Measurements from ENCODE around the gene IVL.

Gene IVL, protein sequence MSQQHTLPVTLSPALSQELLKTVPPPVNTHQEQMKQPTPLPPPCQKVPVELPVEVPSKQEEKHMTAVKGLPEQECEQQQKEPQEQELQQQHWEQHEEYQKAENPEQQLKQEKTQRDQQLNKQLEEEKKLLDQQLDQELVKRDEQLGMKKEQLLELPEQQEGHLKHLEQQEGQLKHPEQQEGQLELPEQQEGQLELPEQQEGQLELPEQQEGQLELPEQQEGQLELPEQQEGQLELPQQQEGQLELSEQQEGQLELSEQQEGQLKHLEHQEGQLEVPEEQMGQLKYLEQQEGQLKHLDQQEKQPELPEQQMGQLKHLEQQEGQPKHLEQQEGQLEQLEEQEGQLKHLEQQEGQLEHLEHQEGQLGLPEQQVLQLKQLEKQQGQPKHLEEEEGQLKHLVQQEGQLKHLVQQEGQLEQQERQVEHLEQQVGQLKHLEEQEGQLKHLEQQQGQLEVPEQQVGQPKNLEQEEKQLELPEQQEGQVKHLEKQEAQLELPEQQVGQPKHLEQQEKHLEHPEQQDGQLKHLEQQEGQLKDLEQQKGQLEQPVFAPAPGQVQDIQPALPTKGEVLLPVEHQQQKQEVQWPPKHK

DNA sequence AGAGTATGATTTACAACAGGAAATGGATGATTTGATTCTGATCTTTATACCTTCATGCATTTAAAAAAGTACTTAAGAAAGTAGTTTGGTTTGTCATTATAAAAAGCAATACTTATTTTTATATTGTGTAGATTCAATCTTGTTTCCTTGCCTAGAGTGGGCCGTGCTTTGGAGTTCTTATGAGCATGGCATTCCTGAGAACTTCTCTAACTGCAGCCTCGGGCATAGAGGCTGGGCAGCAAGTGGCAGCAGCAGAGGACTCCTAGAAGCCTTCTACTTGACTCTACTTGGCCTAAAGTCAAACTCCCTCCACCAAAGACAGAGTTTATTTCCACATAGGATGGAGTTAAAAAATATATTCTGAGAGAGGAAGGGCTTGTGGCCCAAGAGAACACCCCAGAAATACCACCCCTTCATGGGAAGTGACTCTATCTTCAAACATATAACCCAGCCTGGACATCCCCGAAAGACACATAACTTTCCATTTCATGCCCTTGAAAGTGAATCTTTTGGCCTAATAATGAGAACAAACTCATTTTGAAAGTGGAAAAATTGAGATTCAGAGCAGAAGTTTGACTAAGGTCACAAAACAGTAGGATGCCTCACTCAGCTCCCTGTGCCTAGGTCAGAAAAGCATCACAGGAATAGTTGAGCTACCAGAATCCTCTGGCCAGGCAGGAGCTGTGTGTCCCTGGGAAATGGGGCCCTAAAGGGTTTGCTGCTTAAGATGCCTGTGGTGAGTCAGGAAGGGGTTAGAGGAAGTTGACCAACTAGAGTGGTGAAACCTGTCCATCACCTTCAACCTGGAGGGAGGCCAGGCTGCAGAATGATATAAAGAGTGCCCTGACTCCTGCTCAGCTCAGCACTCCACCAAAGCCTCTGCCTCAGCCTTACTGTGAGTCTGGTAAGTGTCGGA is at the start of gene IVL:
Gene IVL (plus strand): TSS at position 861 of the 916 bp plus-strand sequence. CDS start 1,252 bp downstream, outside the sequence.
- Histone ChIP-seq H3K27ac (ENCODE audit: low read length) (no peak within 1 kb of the TSS), H3K27me3 (ENCODE audit: control insufficient read depth, insufficient read depth, low read length) (no peaks in the 10 kb centered on the region)

GRCh38 chr1:152859696-152860095 is 48.6 kb upstream of the IVL start, which contains the start of gene LCE7A:
Gene LCE7A, plus strand, starts transcription at chr1:152859996. Its CDS starts 702 bp downstream, at chr1:152860698.
- Histone ChIP-seq H3K9me3 (ENCODE audit: control insufficient read depth, low read depth, low read length) (peaks cover 61% of the 10 kb centered on the region), H3K27ac (ENCODE audit: low read length) (no peak within 1 kb of the TSS), H3K4me3 (ENCODE audit: low read length) (no peak within 1 kb of the TSS), H3K27me3 (ENCODE audit: control insufficient read depth, insufficient read depth, low read length) (no peaks in the 10 kb centered on the region), H3K36me3 (ENCODE audit: control insufficient read depth, low read depth, low read length) (no peaks in the 10 kb centered on the region), H3K4me1 (ENCODE audit: control insufficient read depth, low read depth, low read length) (no peaks in the 10 kb centered on the region), H3K9ac (ENCODE audit: low read length) (no peak within 1 kb of the TSS)

More for the DNA sequence above, at the start of gene IVL:
- Histone ChIP-seq H3K9me3 (ENCODE audit: control insufficient read depth, low read depth, low read length) (peaks cover 36% of the 10 kb centered on the region), H3K9ac (ENCODE audit: low read length) (no peak within 1 kb of the TSS), H3K36me3 (ENCODE audit: control insufficient read depth, low read depth, low read length) (no peaks in the 10 kb centered on the region), H3K4me1 (ENCODE audit: control insufficient read depth, low read depth, low read length) (no peaks in the 10 kb centered on the region), H3K4me3 (ENCODE audit: low read length) (no peak within 1 kb of the TSS)

DNA sequence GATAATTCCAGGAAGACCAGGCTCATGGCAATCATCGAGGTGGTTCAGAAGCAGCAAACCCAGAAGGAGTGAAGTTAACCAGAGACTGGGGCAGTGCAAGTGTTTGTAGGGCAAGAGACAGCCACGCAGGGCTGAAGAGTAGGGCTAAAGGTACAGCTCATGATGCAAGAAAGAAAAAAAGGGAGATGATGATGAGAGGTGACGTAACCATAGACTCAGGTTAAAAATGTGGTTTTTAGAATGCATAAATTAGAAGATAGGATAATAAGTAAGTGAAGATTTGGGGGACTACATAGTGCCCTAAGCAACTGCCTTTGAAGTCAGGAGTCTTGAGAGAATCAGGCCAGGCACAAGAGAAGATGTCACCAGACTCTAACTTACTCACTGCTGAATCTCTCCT is 48.2 kb upstream of the IVL start:
- Histone ChIP-seq H3K9me3 (ENCODE audit: control insufficient read depth, low read depth, low read length) (peaks cover 61% of the 10 kb centered on the region), H3K27me3 (ENCODE audit: control insufficient read depth, insufficient read depth, low read length) (no peaks in the 10 kb centered on the region), H3K36me3 (ENCODE audit: control insufficient read depth, low read depth, low read length) (no peaks in the 10 kb centered on the region), H3K27ac (ENCODE audit: low read length) (no peak overlapping the region), H3K4me1 (ENCODE audit: control insufficient read depth, low read depth, low read length) (no peaks in the 10 kb centered on the region), H3K9ac (ENCODE audit: low read length) (no peak overlapping the region), H3K4me3 (ENCODE audit: low read length) (no peak overlapping the region)

- no peaks in the 10 kb centered on the region for H3K27me3 ChIP-seq (ENCODE audit: control insufficient read depth, insufficient read depth, low read length)
- no peak overlapping the region for H3K4me3 ChIP-seq (ENCODE audit: low read length)
- H3K9ac ChIP-seq (ENCODE audit: low read length): no peak overlapping the region
- H3K36me3 ChIP-seq (ENCODE audit: control insufficient read depth, low read depth, low read length): no peaks in the 10 kb centered on the region
- H3K4me1 ChIP-seq (ENCODE audit: control insufficient read depth, low read depth, low read length): no peaks in the 10 kb centered on the region
- peaks cover 64% of the 10 kb centered on the region for H3K9me3 ChIP-seq (ENCODE audit: control insufficient read depth, low read depth, low read length)
- H3K27ac ChIP-seq (ENCODE audit: low read length): no peak overlapping the region
These were observed 47.0 kb upstream of the IVL start for GRCh38 chr1:152861374-152861773.

- Histone ChIP-seq H3K9ac (ENCODE audit: low read length) (no peak overlapping the region), H3K27me3 (ENCODE audit: control insufficient read depth, insufficient read depth, low read length) (no peaks in the 10 kb centered on the region), H3K9me3 (ENCODE audit: control insufficient read depth, low read depth, low read length) (peaks cover 39% of the 10 kb centered on the region), H3K36me3 (ENCODE audit: control insufficient read depth, low read depth, low read length) (no peaks in the 10 kb centered on the region), H3K4me1 (ENCODE audit: control insufficient read depth, low read depth, low read length) (no peaks in the 10 kb centered on the region), H3K27ac (ENCODE audit: low read length) (no peak overlapping the region), H3K4me3 (ENCODE audit: low read length) (no peak overlapping the region)
These were observed 43.9 kb upstream of the IVL start for GRCh38 chr1:152864443-152864842.

GRCh38 chr1:152866321-152866720 is 42.0 kb upstream of the IVL start:
- H3K27me3 ChIP-seq (ENCODE audit: control insufficient read depth, insufficient read depth, low read length): no peaks in the 10 kb centered on the region
- peaks cover 23% of the 10 kb centered on the region for H3K9me3 ChIP-seq (ENCODE audit: control insufficient read depth, low read depth, low read length)
- no peak overlapping the region for H3K27ac ChIP-seq (ENCODE audit: low read length)
- H3K4me1 ChIP-seq (ENCODE audit: control insufficient read depth, low read depth, low read length): no peaks in the 10 kb centered on the region
- no peak overlapping the region for H3K9ac ChIP-seq (ENCODE audit: low read length)
- no peaks in the 10 kb centered on the region for H3K36me3 ChIP-seq (ENCODE audit: control insufficient read depth, low read depth, low read length)
- no peak overlapping the region for H3K4me3 ChIP-seq (ENCODE audit: low read length)

- Histone ChIP-seq H3K27me3 (ENCODE audit: control insufficient read depth, insufficient read depth, low read length) (no peaks in the 10 kb centered on the region), H3K4me3 (ENCODE audit: low read length) (no peak overlapping the region), H3K36me3 (ENCODE audit: control insufficient read depth, low read depth, low read length) (no peaks in the 10 kb centered on the region), H3K27ac (ENCODE audit: low read length) (no peak overlapping the region), H3K9me3 (ENCODE audit: control insufficient read depth, low read depth, low read length) (peaks cover 6% of the 10 kb centered on the region), H3K9ac (ENCODE audit: low read length) (no peak overlapping the region), H3K4me1 (ENCODE audit: control insufficient read depth, low read depth, low read length) (no peaks in the 10 kb centered on the region)
These were observed 38.4 kb upstream of the IVL start for GRCh38 chr1:152869808-152870419.

- Histone ChIP-seq H3K36me3 (ENCODE audit: control insufficient read depth, low read depth, low read length) (no peaks in the 10 kb centered on the region), H3K9ac (ENCODE audit: low read length) (no peak overlapping the region), H3K27ac (ENCODE audit: low read length) (no peak overlapping the region), H3K27me3 (ENCODE audit: control insufficient read depth, insufficient read depth, low read length) (no peaks in the 10 kb centered on the region), H3K4me1 (ENCODE audit: control insufficient read depth, low read depth, low read length) (no peaks in the 10 kb centered on the region), H3K4me3 (ENCODE audit: low read length) (peak overlapping the region; percentile 18), H3K9me3 (ENCODE audit: control insufficient read depth, low read depth, low read length) (no peaks in the 10 kb centered on the region)
These were observed 37.3 kb upstream of the IVL start for GRCh38 chr1:152870831-152871730.

DNA sequence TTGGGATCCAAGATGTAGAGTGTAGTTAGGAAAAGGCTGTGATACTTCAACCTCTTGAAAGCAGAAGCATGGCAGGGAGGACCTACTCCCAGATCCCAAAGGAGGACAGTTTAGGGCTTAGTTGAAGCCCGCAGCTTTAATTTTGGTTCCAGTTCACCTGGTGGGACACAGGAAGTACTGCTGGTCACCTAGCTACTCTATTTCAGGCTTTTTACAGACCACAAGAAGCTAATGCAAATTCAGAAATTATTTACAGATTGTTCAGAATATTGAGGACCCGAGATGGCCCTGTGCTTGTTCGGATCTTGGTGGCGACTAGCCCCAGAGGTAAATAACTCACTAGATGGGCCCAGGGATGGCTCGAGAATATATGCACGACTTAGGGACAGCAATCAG is 36.6 kb upstream of the IVL start:
- H3K27ac ChIP-seq (ENCODE audit: low read length): no peak overlapping the region
- no peaks in the 10 kb centered on the region for H3K4me1 ChIP-seq (ENCODE audit: control insufficient read depth, low read depth, low read length)
- H3K4me3 ChIP-seq (ENCODE audit: low read length): no peak overlapping the region
- H3K27me3 ChIP-seq (ENCODE audit: control insufficient read depth, insufficient read depth, low read length): no peaks in the 10 kb centered on the region
- no peak overlapping the region for H3K9ac ChIP-seq (ENCODE audit: low read length)
- no peaks in the 10 kb centered on the region for H3K36me3 ChIP-seq (ENCODE audit: control insufficient read depth, low read depth, low read length)
- peaks cover 4% of the 10 kb centered on the region for H3K9me3 ChIP-seq (ENCODE audit: control insufficient read depth, low read depth, low read length)

DNA sequence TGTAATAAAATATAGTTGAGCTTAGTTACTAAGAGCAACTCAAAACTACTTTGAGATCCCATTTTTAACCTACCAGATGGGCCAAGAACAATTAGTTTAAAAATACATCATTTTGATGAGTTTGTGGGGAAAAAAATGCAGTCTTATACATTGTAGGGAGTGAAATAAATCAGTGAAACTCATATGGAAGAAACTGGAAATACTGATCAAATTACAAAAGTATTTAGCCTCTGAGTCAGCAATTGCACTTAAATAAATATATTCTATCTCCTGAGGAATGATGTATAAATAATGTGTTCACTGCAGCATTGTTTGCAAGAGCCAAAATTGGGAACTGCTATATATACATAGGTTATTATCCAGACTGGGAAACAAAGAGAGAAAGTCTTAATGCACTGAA is 34.9 kb upstream of the IVL start:
- Histone ChIP-seq H3K9me3 (ENCODE audit: control insufficient read depth, low read depth, low read length) (peaks cover 4% of the 10 kb centered on the region), H3K9ac (ENCODE audit: low read length) (no peak overlapping the region), H3K4me1 (ENCODE audit: control insufficient read depth, low read depth, low read length) (no peaks in the 10 kb centered on the region), H3K27me3 (ENCODE audit: control insufficient read depth, insufficient read depth, low read length) (no peaks in the 10 kb centered on the region), H3K4me3 (ENCODE audit: low read length) (no peak overlapping the region), H3K27ac (ENCODE audit: low read length) (no peak overlapping the region), H3K36me3 (ENCODE audit: control insufficient read depth, low read depth, low read length) (no peaks in the 10 kb centered on the region)

Data from iPS-18a (cell line).